T-helper 22 cell (primary cell): ENCODE results near the gene C16orf95.
"Not testable (repeated sequence)": the region's sequence is repeated elsewhere in the genome, so short reads cannot be mapped to it uniquely, and the experiment has no call there.

Experiments
- DNase-seq: peaks from one replicate; pipeline ENCODE4 v3.0.0-alpha.2; 2020; ENCODE audit warnings: low read depth

The C16orf95 gene

GRCh38 chr16:87346517-87347060 is 29.4 kb upstream of the C16orf95 start:
- no peak for DNase-seq

GRCh38 chr16:87345726-87346424 is 28.7 kb upstream of the C16orf95 start:
- DNase-seq = no peak

GRCh38 chr16:87344931-87345631 is 27.9 kb upstream of the C16orf95 start:
- peak; percentile 37 for DNase-seq

GRCh38 chr16:87344165-87344930 is 27.2 kb upstream of the C16orf95 start:
- DNase-seq = no peak

GRCh38 chr16:87343753-87344050 is 26.5 kb upstream of the C16orf95 start:
- no peak for DNase-seq

- DNase-seq = no peak
These were observed 26.0 kb upstream of the C16orf95 start for GRCh38 chr16:87342978-87343752.

- DNase-seq = no peak
These were observed 25.3 kb upstream of the C16orf95 start for GRCh38 chr16:87342504-87342903.

GRCh38 chr16:87340198-87340597 is 23.0 kb upstream of the C16orf95 start:
- no peak for DNase-seq

- not testable (repeated sequence) for DNase-seq
These were observed 22.5 kb upstream of the C16orf95 start for GRCh38 chr16:87339724-87340105.

GRCh38 chr16:87339086-87339723 is 22.0 kb upstream of the C16orf95 start:
- no peak for DNase-seq

GRCh38 chr16:87338155-87338765 is 21.1 kb upstream of the C16orf95 start:
- no peak for DNase-seq

GRCh38 chr16:87337262-87337771 is 20.1 kb upstream of the C16orf95 start:
- DNase-seq = no peak

- no peak for DNase-seq
These were observed 19.4 kb upstream of the C16orf95 start for GRCh38 chr16:87336434-87337240.

GRCh38 chr16:87335625-87336433 is 18.6 kb upstream of the C16orf95 start:
- no peak for DNase-seq

- DNase-seq = no peak
These were observed 17.7 kb upstream of the C16orf95 start for GRCh38 chr16:87334651-87335624.

- DNase-seq = no peak
These were observed 16.6 kb upstream of the C16orf95 start for GRCh38 chr16:87333581-87334331.

- DNase-seq = no peak
These were observed 15.9 kb upstream of the C16orf95 start for GRCh38 chr16:87333101-87333500.
